ENCODE measurements around the gene ADAM30.

Gene ADAM30

DNA sequence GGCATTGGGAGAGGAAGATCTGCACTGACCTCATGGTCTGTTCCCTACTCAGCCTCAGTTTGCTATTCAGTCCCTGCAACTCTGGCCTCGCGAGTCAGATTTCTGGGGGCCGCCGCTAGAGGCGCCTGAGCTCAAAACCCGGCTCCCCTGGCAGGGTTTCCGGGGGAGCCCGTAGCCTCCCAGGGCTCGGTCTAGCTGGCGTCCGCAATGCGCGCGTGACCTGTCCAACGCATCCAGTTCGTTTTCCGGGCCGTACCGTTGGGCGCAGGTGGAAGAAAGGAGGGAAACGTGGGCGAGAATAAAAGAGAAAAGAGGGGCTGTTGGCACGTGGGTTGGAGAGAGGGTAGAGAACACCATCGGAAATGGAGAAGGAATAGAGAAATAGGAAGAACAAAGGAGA, at the start of gene ADAM30:
TSS of gene ADAM30 (minus strand) at position 213 of the 400 bp plus-strand sequence. CDS start at position 34, 179 bp downstream.
- no peak for DNase-seq

DNA sequence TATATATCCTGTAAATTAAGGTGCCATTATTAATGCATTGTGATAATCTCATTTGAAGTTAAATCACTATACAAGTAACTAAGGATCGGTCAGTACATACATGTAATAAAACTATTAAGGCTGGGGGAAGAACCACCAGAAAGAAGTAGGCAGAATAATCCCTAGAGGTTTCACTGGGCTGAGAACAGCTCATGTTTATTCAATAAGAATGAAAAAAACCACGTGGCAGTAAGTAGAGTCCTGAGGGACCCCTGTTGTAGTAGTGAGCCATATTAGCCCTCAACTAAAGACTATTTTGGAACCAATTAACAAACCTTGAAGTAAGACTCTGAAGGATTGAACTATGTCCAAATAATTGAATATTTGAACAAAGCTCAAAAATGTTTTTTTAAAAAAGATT, 46.9 kb upstream of the ADAM30 start:
- no peak for DNase-seq

DNA sequence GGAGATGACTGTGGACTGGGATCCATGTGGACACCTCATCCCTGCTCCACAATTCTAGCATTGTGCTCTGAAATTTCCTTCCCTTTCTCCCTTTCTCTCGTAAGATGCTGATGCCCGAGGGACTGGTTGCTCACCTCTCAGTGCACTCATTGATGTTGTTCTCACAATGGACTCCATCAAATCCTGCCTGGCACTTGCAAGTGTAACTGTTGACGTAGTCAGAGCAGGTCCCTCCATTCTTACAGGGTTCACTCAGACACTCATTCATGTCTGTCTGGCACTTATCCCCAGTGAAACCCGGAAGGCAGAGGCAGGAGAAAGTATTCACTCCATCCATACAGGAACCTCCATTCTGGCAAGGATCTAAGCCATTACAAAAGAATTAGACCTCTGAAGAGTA, 45.1 kb upstream of the ADAM30 start:
- no peak for DNase-seq

DNA sequence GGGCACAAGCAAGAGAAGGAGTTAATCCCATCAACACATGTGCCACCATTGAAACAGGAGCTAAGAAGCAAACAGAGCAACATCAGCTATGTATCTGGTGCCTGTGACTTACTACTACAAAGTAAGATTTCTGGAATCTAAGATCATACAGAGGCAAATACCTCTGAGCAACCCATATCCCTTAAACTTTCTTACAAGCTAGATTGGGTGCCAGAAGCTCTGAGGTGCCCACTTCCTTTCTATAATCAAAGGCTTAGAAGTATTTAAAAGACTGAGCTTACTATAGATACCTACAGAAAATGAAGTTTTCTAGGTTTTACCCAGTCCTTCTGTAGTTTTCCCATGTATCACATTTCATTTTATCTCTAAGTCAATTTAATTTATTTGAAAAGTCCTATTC, 44.4 kb upstream of the ADAM30 start:
- DNase-seq, result no peak

DNA sequence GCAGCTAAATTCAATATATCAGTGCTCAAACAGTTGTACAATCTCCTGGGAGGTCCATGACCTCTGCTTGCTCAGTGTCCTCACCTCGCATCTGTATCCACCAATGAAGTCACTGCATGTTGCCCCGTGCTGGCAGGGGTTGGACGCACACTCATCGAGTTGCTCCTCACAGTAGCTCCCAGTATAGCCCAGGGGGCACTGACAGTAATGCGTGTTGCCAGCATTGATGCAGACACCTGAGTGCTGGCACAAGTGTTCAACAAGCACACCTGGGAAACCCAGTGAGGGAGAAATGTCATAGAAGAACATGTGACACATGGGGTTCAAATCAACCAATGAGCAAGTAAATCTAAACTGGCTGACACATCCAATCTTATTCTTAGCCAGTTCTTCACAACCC, 40.9 kb upstream of the ADAM30 start:
- no peak for DNase-seq

DNA sequence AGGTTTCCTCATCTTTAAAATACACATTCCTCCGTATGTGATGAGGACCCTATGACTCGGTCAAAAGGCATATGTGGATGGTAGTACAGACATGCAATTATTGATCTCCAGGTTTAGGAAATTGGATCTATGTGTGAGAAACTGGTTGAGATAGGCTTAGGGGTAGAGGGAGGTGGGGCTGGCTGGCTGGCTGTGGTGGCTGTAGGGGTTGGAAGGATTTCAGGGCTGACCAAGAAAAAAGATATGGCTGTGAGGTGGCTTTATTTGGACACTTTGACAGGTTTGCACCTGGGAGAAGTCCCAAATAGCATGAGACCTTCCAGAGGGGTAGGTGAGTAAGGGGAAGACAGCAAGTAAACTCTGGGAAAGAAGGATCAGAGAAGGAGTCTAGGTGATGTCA, 39.6 kb upstream of the ADAM30 start:
- no peak for DNase-seq

DNA sequence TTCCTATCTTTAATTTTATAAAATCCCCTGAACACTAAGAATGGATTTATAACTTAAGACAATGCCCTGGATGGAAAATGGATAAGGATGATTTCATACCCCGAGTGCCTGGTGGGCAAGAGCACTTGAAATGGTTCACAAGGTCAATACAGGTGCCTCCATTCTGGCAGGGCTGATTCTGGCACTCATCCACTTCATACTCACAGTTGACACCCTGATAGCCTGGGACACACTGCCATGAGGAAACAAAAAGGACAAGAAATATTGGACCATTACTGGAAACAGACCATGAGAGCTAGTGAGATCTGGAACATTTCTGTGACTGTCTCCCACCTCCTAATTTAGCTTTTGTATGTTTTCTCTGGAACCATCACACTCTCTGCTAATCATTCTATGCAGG, 39.1 kb upstream of the ADAM30 start:
- DNase-seq, result no peak

DNA sequence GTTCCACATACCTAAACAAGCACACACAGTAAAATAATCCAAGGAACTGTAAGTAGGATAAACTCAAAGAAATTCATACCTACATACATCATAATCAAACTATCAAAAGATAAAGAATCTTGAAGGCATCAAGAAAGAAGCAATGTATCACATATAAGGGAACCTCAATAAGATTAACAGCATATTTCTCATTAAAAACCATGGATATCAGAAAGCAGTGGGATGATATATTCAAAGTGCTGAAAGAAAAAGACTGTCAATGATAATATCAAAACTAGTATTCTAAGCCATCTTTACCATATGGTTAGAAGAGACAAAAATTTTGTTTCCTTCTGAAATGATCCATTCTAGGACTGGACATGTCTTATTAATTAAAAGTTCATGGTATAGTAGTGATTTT, 37.1 kb upstream of the ADAM30 start:
- no peak for DNase-seq

DNA sequence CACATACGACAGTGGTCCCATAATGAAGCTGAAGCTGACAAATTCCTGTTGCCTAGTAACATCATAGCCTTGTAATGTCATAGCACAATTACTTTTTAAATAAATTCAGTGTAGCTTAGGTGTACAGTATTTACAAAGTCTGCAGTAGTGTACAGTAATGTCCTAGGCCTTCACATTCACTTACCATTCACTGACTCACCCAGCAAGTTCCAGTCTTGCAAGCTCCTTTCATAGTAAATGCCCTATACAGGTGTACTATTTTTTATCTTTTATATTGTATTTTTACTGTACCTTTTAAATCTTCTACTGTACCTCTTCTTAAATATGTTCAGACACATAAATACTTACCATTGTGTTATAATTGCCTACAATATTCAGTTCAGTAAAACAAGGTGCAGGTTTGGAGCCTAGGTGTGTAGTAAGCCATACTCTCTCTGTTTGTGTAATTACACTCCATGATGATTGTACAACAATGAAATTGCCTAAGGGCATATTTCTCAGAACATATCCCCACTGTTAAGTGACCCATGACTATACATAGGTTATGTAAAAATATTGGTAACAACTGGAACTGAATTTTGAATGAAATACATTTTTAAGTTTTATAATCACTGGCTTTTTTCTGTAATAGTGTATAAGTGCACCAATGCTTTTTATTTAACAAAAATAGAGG, 33.5 kb upstream of the ADAM30 start:
- no peak for DNase-seq

DNA sequence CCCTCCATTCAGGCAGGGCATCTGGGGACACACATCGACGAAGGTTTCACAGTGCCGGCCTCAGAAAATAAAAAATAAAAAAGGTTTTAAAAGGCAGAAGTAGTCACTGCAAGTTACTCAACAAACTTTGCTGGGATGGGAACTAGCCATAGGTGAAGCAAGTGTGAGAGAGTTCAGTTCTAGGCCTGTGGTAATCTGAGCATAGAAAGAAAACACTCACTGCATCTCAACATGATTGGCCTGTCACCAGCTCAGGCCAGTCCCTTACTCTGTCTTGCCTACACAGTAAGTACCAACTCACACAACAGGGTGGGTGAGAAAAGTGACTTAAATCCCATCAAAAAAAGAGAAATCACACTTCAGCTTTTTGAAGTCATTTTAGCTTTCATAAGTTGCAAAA, 30.2 kb upstream of the ADAM30 start:
- no peak for DNase-seq

DNA sequence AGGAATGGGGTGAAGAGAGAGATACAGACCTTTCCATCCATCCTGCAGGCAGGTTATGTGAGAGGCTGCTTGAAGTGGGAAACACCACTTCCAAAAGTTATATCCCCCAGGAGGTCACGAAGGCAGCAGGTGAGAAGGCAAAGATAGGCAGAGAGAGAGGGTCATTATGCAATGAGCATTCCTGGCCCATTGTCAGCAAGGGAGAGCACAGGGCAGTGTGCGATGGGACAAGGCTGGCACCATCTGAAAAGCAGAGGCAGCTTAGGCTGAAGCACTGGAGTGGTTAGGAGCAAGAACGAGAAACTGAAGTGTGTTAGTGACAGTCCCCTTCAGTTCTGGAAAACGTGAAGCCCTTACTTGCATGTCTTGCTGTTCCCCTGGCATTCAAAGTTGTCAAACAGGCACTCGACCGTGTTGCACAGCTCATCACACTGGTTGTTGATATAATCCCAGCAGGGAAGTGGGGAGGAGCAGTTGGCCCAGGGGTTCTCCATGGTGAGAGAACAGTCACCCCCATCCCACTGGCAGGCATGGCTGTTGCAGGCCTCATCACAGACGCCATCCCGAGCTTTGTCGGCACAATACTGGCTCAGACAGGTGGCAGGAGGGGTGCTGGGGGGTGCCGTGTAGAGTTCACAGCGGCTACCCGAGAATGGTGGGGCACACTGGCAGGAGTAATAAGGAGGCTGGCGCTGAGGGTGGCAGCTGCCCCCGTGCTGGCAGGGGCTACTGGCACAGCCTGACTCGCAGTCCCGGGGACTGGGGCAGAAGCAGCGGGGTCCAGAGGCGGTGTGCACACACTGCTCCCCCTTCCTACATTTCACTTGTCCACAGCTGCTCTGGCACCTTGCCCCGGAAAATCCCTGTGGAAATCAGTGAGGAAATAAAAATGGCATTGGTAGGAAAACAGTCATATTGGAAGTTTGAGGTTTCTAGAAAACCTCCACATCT, 28.9 kb upstream of the ADAM30 start:
- DNase-seq, result no peak

DNA sequence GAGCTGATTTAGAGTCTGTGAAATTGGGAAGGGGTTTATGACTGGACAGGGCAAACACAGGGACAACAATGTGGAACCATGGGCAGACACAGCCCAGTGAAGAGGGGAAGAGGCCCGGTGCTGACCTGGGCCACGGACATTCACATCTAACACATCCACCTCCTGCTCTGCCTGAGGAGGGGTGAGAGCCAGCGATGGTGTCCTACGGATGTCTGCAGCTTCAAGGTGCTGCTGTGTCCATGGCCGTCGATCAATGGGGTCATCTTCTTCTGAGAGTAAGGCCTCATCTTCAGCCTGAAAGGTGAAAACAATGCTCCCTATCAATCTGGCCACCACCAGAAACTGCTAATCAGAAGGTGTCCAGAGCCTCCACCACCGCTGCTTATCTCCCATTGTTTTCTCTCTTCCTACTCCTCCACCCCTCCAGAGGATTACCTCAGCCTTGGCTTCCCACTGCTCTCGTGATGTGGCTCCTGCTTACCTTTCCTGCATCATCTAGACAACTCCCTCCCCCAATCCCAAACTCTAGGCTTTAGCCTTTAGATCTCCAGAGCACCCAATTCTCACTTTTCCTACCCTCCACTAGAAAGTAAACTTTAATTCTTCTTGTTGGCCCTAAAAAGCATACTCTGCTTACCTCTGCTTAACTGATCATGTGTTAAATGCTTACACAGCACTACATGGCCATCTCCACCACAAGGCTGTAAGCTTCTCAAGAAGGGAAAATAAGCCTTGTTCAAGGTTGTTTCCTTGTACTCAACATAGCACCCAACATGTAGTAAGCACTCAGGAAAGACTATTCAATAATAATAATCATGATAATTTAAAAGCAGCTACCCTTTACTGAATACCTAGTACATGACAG, 24.0 kb upstream of the ADAM30 start:
- no peak for DNase-seq

DNA sequence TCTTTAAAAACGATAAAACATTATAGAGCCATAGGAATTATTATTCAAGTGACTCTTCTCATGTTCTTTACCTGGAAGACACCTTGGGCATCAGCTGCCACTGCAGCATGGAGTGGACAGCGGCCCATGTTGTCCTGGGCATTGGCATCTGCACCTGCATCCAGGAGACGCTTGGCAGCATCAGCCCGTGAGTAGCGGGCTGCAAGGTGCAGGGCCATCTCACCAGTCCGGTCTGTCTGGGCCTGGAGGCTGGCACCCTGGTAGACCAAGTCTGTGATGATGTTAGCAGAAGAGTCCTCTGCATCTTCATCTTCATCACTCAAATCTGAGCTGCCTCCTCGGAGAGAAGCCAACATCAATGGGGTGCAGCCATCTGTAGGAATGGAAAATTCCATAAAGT, 22.9 kb upstream of the ADAM30 start:
- no peak for DNase-seq

DNA sequence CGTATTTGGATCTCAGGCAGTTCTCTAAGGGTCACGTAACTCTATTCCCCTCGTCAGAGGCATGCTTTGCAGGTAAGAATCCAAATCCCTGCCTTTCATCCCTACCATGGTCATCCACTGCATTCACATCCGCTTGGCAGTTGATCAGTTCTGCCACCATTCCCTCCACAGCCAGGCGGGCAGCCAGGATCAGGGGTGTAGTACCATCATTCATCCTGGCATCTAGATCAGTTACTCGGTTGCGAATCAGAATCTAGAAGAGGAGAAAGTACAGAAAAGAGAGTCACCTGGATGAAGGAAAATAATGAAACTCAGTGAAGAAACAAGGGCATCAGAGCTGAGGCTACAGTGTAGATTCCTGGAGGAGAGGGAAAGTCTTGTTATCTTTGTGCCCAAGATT, 22.0 kb upstream of the ADAM30 start:
- no peak for DNase-seq

DNA sequence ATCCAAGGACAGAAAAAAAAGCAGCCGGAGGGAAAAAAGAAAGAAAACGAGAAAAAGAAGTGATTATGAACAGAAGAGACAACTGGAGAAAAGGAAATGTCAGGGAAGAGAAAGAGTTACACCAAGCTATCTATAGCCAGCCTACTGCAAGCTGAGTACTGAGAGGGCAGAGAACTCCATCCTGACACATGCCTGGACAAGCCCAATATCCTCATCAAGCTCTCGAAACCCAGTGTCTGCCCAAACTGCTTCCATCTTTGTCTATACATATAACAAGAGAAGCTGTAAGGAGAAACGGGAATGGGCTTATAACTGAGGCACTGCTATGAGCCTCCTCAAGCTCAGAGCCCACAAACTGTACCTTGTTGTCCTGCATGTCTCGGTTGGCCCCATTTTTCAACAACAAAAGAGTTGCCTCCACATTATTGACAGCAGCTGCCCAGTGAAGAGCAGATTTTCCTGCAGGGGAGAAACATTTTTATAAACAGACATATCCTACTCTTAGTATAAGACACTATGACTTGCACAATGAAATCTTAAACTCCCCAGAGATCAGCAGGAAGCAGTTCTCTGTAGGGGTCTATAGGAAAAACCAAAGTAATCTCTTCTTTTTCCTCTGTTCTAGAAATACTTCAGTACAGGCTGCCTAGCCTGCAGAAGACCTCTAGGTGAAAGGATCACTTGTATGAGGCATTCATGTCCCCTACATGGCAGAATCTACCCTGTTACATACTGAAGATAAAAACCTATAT, 21.2 kb upstream of the ADAM30 start:
- DNase-seq, result no peak

DNA sequence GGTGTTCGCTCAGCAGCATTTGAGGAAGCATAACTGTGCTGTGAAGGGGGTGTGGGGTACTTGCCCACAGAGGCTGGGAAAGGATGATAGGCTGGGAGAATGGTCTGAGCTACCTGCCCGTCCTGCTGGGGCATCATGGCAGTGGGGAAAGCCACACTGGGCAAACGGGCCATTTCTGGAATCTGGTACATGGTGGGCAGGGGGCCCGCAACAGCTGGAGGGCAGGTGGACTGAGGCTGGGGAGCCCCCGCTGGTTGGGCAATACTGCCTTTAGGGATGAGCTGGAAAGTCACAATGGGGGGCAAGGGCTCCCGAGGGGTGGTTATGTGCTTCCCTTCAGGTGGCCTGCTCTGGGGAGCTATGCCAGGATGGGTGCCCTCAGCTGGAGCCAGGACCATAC, 19.2 kb upstream of the ADAM30 start:
- DNase-seq, result no peak

DNA sequence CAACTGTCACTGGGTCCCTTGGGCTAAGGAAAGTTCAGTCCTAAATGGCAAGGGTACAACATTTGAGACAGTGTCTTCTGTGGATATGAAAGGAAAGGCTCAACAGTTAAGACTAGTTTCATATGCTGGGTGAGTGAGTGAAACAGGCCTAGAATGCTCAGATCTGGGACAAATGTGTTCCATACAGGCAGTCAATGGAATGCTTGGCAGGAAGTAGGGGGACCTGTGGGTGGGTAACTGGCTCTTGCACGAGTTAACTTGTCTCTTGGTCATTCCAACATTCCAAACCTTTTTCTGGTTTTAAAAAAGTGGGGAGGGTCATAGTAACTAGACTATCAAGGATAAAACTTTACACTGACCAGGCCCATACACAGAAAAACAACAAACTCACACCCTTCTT, 17.8 kb upstream of the ADAM30 start:
- no peak for DNase-seq

DNA sequence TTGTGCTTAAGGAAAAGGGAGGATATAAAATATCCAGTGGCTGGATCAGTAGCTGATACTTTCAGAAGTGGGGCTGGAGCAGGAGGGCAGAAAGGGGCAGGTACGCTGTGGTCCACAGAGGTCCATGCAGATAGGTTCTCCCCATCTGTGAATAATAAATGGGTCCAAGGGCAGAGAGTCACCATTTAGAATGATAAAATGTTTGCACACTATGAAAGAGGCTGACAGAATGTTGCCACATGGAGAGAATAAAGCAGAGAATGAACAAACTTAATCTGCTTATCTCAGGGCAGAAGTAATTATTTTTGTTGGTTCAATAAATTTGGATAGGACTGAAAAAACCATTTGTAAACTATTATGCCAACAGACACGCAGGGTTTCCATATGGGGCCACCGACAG, 16.6 kb upstream of the ADAM30 start:
- DNase-seq, result no peak

DNA sequence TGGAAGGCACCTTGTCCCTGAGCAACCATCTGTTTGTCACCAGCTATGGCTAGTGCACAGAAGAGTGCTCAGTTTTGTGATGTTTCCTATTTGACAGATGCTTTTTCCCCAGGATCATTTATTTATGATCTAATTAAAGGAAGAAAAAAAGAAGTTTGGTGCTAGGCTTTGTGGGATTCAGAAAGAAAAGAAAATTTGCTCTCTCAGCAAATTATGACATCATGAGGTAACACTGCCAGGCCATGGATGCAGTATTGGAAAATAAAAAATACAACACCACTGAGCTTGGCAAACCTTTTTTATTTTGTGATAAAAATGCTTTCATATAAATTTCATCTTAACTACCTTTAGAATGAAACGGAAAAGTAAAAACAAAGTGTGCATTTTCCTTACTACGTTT, 15.5 kb upstream of the ADAM30 start:
- DNase-seq, result no peak

DNA sequence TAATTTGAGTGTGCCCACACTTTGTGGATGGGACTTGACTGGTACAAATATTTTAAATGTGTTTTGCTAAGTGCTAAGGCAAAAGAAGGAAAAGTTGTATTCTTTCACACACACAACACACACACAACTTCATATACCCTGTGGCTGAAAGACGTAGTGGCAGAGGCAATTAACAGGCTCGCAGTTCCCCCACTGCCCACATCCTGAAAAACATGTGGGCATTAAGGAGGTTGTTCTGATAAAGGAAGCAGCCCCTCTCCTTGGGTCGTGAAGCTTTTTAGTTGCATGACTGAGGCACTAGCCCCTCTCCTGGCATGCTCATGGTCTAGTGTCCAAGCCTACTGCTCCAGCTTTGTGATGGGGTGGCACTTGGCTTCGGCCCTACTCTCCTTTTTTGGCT, 14.3 kb upstream of the ADAM30 start:
- no peak for DNase-seq

DNA sequence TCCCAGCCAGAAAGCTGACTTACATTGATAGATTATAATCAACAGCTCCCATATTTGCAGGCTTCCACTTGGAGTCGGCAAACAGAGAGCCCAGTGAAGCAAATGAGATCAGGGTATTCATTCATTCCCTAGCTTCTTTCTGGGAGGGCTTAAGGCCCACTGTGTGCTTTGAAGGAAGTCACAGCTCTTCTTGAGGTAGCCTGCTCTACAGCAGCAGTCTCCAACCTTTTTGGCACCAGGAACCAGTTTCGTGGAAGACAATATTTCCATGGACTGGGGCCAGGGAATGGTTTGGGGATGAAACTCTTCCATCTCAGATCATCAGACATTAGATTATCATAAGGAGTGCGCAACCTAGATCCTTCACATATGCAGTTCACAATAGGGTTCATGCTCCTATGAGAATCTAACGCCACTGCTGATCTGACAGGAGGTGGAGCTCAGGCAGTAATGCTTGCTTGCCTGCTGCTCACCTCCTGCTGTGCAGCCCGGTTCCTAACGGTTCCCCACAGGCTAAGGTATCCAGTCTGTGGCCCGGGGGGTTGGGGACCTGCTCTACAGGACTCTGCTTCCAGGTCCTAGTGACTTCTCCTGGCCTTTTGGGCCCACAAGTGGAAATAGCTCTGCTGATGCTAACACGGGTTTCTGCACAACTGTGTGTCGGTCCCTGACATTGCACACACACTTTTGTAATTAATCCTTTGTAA, 13.7 kb upstream of the ADAM30 start:
- DNase-seq, result no peak

DNA sequence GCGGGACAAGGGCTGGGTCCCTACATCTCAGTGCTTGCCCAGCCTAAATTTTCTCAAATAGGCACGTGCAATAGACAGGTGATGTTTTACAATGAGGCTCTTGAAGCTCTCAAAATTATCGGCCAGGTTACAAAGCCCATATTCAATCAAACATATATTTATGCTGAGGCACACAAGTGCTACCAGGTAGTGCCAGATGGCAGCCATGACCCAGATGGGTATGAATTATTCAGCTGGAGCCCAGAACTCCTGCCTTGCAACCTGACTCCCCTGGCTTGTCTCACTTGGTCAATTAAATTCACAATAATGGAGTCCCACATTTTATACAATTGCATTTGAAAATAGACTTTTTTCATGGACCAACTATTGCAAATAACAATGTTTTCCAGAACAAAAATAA, 12.3 kb upstream of the ADAM30 start:
- no peak for DNase-seq

Measured in activated CD8-positive, alpha-beta memory T cell treated with anti-CD3 and anti-CD28 coated beads for 24 hours (primary cell).